ENCODE results near the gene MEF2A.

The MEF2A gene

DNA sequence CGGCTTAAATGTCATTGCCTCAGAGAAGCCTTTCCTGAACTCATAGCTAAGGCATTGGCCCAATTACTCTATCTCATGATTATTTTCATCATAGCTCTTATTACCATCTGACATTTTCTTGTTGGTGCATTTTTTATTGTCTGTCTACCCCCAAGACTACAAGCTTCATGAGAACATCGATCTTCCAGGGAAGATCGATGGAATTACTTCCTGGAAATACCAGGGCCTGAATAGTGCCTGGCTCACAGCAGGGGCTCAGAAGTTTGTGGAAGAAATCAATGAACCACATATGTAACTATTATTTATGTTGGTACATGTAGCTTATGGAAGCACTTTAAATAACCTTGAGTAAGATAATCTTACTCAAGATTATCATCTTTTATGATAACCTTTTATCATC lies 7.7 kb upstream of the MEF2A start:
- TF ChIP-seq, protein P1, sequence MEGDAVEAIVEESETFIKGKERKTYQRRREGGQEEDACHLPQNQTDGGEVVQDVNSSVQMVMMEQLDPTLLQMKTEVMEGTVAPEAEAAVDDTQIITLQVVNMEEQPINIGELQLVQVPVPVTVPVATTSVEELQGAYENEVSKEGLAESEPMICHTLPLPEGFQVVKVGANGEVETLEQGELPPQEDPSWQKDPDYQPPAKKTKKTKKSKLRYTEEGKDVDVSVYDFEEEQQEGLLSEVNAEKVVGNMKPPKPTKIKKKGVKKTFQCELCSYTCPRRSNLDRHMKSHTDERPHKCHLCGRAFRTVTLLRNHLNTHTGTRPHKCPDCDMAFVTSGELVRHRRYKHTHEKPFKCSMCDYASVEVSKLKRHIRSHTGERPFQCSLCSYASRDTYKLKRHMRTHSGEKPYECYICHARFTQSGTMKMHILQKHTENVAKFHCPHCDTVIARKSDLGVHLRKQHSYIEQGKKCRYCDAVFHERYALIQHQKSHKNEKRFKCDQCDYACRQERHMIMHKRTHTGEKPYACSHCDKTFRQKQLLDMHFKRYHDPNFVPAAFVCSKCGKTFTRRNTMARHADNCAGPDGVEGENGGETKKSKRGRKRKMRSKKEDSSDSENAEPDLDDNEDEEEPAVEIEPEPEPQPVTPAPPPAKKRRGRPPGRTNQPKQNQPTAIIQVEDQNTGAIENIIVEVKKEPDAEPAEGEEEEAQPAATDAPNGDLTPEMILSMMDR (IDR thresholded peaks at IDR 0.05; ENCODE audit: insufficient read depth, low read length, missing control alignments), result no peak
- no peak overlapping the region for H3K4me3 ChIP-seq (ENCODE audit: low read depth, low read length)
- ChIA-PET CTCF (interaction anchor here (2.3 kb wide), 1 partner anchor 146 kb away, joined by 5 read pairs; no protein-coding TSS in a partner anchor), POLR2A (no interaction called here)
- DNase-seq (ENCODE audit: low read depth, low spot score), result no peak

DNA sequence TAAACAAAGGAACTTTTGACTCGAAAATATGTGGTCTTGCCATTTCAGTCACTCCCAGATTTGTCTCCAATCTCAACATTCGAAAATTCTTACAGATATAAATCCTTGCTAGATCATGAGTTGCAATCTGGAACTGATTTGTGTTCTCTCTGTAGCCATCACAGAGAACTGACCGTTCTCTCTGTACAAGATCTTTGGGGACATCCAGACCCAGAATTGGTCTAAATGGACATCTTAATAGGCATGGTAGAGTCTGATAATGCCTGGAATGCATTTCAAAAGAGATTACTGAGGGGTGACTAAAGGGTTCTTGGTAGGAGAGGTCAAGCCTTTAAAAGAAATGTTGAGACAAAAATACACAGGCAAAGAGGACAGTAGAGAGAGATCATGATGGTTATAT lies 7.2 kb upstream of the MEF2A start:
- ChIA-PET CTCF (interaction anchor here (0.9 to 2.3 kb wide), 2 partner anchors 14 to 146 kb away, joined by 3 to 5 read pairs; no protein-coding TSS in a partner anchor), POLR2A (no interaction called here)
- TF ChIP-seq, protein P1 (IDR thresholded peaks at IDR 0.05; ENCODE audit: insufficient read depth, low read length, missing control alignments), result no peak
- no peak for DNase-seq (ENCODE audit: low read depth, low spot score)
- no peak overlapping the region for H3K4me3 ChIP-seq (ENCODE audit: low read depth, low read length)

DNA sequence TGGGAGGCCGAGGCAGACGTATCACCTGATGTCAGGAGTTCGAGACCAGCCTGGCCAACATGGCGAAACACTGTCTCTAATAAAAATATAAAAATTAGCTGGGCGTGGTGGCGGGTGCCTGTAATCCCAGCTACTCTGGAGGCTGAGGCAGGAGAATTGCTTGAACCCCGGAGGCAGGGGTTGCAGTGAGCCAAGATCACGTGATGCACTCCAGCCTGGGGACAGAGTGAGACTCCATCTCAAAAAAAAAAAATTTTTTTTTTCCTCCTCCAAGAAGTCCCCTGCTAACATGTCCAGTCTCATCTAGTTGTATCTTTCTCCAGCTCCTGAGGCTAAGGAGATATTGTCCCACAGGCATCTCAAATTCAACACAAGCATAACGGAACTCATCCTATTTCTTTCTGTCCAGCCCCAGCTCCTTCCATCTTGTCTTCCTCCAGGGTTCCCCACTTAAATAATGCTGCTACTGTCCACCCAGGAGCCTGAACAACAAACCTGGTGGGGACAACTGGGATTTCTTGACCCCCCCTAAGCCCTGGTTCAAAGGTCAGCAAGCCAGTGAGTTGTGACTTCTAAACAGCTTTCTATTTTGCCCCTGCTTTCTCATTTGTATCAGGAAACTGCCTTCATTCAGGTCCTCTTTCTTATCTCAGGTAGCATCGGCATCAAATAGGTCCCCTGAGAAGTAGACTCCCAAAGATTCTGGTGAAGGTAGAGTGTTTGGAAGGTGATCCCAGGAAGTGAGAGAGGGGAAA lies 4.1 kb upstream of the MEF2A start:
- ChIA-PET CTCF (interaction anchor here (1.1 to 2.5 kb wide), 3 partner anchors 15 to 142 kb away, joined by 3 to 10 read pairs (median 4); no protein-coding TSS in a partner anchor), POLR2A (no interaction called here)
- TF ChIP-seq, protein P1 (IDR thresholded peaks at IDR 0.05; ENCODE audit: insufficient read depth, low read length, missing control alignments), result no peak
- DNase-seq (ENCODE audit: low read depth, low spot score), result no peak
- H3K4me3 ChIP-seq (ENCODE audit: low read depth, low read length), result no peak overlapping the region

DNA sequence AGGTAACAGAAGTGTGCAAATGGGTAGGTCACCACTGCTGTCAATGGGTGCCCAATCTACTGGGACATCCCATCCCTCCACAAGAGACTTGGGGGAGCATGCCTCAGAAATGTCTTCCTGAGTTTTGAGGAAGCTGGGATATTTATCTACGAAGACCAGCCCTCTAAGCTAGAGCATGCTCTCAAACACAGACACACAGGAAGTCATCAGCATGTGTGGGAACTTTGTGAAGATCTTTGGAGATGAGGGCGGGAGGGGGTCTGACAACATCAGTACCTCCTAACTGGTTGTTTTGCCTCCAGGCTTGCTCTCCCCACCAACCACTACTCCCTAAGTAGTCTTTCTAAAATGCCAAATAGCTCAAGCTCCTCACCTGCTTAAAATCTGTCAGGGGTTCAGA lies 3.5 kb upstream of the MEF2A start:
- ChIA-PET CTCF (interaction anchor here (0.8 to 2.5 kb wide), 4 partner anchors 10 to 142 kb away, joined by 3 to 10 read pairs (median 4); no protein-coding TSS in a partner anchor), POLR2A (no interaction called here)
- no peak for DNase-seq (ENCODE audit: low read depth, low spot score)
- TF ChIP-seq, protein P1 (IDR thresholded peaks at IDR 0.05; ENCODE audit: insufficient read depth, low read length, missing control alignments), result no peak
- H3K4me3 ChIP-seq (ENCODE audit: low read depth, low read length), result no peak overlapping the region

DNA sequence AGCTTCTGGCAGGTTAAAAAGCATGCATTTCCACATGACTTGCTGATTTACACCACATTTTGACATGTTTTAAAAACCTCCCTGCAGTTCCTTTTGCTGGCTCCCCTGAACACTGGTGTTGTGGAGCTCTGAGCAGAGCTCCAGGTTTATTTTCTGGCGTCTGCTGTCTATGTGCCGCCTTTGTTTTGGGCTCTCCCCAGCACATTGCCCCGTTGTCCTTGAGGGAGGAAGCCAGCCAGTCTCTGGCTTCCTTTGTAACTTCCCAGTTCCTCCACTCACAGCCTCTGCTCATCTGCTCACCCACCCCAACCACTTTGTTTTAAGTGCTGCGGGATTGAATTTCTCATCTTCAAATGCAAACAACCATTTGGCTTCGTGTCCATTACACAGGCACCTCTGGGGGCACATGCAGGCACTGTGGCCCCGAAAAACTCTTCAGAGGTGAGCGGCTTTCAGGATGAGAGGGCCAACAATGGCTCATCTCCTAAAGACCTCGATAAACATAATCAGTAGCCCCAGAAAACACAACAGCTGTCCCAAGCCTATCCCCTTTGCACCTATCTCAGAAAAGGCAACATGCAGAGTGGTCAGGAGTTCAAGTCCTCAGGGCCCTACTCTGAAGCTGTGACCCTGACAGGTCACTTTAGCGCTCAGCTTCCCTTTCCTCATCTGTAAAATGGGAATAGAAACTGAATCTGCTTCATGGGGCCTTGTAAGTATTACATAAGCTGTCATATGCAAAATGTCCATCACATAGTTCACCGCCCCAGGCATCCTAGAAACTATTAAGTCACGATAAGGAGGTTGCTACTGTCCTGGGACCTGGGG lies 1.3 kb upstream of the MEF2A start:
- CTCF ChIA-PET, result interaction anchor here (0.7 to 1.3 kb wide), 2 partner anchors 140 to 292 kb away, joined by 3 read pairs; no protein-coding TSS in a partner anchor
- POLR2A ChIA-PET, result no interaction called here
- no peak for DNase-seq (ENCODE audit: low read depth, low spot score)
- TF ChIP-seq, protein P1 (IDR thresholded peaks at IDR 0.05; ENCODE audit: insufficient read depth, low read length, missing control alignments), result no peak
- peak overlapping the region; percentile 89 for H3K4me3 ChIP-seq (ENCODE audit: low read depth, low read length)

DNA sequence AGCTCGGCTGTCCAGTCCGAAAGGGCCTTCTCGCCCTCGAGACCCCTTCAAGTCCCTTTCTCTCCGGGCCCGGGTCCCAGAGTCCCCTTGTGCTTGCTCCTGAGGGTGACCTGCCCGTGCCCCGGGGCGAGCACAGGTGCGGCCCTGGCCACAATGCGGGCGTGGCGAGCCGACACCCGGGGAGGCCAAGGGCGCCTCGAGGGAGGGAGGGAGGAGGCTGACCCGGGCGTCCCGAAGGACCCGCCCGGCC lies 810 bp upstream of the MEF2A start:
- POLR2A ChIA-PET, result interaction anchor here (0.5 to 1.0 kb wide), 2 partner anchors 9 to 88 kb away, joined by 3 read pairs; no protein-coding TSS in a partner anchor
- TF ChIP-seq, protein P1 (IDR thresholded peaks at IDR 0.05; ENCODE audit: insufficient read depth, low read length, missing control alignments), result no peak
- DNase-seq (ENCODE audit: low read depth, low spot score), result no peak
- peak overlapping the region; percentile 89 for H3K4me3 ChIP-seq (ENCODE audit: low read depth, low read length)
- CTCF ChIA-PET, result interaction anchor here (1.3 kb wide), 1 partner anchor 292 kb away, joined by 3 read pairs; no protein-coding TSS in a partner anchor
